Kasumi-1 (cell line): Measurements from ENCODE around the gene UBAP2.
A peak's percentile ranks its signal among the peaks of the same experiment; 100 is the strongest.
"Not testable (repeated sequence)": the region's sequence is repeated elsewhere in the genome, so short reads cannot be mapped to it uniquely, and the experiment has no call there.

Source experiments
- DNase-seq, 2 experiments: peaks; one replicate each; lab custom pipeline; 2025; lab: John Stamatoyannopoulos, UW

Gene UBAP2

DNA sequence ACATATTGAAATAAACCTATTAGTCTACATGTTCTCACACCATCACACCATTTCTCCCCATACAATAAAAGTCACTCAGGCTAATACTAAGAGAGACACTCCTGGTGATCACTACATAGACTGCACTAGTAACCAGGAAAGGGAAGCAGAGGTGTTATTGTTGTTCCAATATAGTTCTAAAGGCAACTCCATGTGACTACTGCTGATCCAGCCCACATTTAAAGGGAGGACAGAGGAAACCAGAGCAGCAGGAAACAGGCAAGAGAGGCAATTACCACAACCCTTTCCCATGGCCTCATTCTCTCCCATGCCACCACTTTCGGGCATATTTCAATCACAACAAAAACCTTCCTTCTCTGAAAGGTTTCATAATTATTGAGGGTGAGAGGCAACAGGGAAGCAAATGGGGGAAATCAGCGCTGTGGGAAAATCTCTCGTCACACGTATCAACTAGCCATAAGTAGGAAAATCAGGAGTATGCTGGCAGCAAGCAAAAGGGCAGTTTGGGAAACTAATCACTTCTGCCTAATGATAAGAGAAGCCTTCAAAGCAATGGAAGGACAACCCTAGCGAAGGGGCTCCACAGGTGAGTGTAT is 1.8 kb downstream of the UBAP2 start:
- peak; percentile 89 to 90 for DNase-seq

DNA sequence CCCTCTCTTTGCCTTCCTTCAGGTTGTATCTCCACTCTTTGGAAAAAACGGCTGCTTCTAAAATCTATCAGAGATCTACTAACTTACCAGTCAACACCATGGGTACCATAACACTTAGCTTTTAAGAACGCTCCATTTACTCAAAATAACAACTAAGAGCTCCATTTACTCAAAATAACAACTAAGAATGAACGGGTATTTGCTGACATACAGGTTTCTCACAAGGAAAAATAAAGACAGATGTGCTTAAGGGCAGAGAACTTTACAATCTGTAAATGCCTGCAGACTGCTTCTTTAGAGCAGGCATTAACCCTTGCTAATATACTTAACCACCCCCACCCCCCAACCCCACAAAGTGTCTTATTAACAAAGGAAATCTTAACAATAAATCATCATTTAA is 2.8 kb downstream of the UBAP2 start:
- no peak for DNase-seq

DNA sequence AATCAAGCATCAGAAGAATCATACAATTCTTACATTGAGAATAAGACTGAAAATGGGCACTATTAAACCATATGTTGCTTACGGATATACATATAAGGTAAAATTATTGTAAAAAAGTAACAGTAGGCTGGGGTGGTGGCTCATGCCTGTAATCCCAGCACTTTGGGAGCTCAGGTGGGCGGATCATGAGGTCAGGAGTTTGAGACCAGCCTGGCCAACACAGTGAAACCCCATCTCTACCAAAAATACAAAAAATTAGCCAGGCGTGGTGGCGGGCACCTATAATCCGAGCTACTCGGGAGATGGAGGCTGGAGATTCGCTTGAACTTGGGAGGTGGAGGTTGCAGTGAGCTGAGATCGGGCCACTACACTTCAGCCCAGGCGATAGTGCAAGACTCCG is 6.6 kb downstream of the UBAP2 start:
- not testable (repeated sequence) for DNase-seq

DNA sequence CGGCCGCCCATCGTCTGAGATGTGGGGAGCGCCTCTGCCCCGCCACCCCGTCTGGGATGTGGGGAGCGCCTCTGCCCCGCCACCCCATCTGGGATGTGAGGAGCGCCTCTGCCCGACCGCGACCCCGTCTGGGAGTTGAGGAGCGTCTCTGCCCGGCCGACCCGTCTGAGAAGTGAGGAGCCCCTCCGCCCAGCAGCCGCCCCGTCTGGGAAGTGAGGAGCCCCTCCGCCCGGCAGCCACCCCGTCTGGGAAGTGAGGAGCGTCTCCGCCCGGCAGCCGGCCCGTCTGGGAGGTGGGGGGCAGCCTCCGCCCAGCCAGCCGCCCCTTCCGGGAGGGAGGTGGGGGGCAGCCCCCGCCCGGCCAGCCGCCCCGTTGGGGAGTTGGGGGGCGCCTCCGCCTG is 9.8 kb downstream of the UBAP2 start:
- not testable (repeated sequence) for DNase-seq

DNA sequence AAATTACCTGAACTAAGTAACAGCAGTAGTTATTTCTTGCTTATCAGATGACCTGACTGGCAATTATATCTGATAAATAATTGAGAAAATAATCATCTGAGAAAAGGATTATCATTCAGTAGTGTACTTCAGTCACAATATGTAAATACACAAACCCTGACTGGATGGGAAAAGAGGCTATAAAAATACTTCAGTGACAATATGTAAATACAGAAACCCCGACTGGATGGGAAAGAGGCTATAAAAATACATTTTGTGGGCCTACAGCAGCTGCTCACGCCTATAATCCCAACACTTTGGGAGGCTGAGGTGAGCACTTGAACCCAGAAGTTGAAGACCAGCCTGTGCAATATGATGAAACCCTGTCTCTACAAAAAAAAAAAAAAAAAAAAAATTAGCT is 11.1 kb downstream of the UBAP2 start:
- DNase-seq, result no peak

DNA sequence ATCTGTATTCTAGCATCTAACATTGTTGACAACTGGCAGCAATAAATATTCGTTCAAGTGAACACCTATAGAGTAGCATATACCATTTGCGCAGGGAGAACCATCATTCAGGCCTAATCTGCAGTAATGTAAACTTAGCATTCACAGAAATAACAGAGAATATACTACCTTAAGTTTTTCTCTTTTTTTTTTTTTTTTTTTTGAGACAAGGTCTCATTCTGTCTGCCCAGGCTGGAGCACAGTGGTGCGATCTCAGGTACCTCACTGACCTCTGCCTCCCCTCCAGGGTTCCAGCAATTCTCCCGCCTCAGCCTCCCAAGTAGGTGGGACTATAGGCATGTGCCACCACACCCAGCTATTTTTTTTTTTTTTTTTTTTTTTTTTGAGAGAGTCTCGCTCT is 12.1 kb downstream of the UBAP2 start:
- DNase-seq, result no peak

DNA sequence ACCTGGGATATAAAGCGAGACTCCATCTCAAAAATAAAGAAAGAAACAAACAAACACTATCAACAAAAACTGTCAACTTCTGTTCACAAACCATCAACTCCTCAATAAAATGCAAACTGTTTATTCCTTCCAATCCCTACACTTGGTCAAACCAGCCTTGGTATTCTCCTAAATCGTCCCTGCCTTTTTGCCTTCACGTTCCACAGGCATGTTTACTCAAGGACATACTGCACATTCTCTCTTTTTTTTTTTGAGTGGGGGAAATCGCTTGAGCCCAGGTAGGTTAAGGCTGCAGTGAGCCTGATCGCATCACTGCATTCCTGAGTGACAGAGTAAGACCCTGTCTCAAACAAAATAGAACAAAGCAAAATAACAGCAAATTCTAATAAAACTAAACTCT is 13.0 kb downstream of the UBAP2 start:
- DNase-seq, result no peak

DNA sequence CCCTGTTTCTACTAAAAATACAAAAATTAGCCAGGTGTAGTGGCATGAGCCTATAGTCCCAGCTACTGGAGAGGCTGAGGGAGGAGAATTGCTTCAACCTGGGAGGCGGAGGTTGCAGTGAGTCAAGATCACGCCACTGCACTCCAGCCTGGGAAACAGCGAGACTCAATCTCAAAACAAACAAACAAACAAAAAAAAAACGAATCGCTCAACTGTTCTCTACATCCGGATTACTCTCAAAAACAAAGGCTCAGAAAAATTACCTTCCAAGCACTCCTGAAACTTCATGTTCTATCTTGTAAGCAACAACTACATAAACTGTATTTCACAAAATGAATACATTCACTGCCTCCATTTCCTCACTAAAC is 14.0 kb downstream of the UBAP2 start:
- DNase-seq, result no peak

DNA sequence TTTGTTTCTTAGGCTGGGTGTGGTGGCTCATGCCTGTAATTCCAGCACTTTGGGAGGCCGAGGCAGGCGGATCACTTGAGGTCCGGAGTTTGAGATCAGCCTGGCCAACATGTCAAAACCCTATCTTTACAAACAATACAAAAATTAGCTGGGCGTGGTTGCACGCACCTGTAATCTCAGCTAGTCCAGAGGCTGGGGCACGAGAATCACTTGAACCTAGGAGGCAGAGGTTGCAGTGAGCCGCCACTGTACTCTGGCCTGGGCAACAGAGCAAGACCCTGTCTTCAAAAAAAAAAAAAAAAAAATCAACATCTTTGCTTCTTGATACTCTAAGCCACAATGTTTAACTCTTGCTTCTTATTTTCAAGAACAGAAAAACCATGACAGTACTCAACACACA is 16.1 kb downstream of the UBAP2 start:
- DNase-seq, result no peak

DNA sequence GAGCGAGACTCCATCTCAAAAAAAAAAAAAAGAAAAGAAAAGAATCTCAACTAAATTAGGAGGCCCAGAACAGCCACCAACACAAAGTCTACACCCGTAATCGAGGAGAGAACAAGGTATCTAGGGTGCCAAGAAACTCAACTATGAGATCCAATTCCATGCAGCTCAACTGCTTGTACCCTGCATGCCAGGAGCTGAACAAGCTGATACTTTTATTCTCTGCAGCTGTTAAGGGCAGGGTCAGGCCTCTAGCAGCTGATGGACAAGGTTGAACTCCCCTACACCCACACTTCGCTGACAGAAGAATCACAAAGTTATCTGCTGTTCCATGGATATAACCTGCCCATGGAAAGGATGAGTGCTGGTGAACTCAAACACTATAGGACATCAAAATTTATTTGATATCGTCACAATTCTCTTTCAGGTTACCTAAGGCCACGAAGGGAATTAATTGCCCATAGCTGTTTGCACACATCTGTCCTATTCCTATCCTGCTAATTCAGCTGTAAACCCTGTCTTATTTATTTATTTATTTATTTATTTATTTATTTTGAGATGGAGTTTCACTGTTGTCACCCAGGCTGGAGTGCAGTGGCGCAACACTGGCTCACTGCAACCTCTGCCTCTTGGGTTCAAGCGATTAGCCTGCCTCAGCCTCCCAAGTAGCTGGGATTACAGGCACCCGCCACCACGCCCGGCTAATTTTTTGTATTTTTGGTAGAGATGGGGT is 20.7 kb downstream of the UBAP2 start:
- no peak for DNase-seq

DNA sequence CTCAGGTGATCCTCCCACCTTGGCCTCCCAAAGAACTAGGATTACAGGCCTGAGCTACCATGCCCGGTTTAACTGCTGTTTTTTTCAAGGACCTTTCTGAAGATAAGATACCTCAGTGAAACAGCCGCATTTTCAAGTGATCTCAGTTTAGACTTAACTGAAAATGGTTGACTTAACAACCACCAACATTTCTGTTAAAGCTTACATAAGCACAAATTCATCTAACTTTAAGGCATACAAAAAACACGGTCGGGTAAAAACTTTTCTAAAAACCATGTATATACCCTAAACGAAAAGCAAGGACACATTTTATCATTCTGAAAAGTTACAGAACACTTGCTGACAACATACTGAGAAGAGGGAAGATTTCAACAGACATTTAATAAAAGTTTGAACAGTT is 22.9 kb downstream of the UBAP2 start:
- DNase-seq, result no peak

DNA sequence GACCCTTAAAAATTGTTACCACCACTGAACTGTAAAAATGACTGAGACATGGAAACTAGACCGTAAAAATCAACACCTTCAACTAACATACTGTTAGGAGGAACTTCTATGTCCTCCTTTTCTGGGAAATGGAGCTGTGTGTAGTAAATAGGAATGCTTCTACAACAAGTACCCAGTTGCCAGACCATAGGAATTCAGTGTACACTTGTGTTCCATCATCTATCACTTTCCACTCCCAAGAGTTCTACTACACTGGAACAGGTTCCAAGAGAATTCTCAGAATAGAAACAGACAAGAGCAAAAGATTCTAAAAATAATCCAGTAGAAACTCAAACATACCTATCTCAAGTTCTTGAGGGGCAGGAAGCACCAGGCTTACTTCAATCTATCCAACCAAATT is 23.6 kb downstream of the UBAP2 start:
- no peak for DNase-seq

DNA sequence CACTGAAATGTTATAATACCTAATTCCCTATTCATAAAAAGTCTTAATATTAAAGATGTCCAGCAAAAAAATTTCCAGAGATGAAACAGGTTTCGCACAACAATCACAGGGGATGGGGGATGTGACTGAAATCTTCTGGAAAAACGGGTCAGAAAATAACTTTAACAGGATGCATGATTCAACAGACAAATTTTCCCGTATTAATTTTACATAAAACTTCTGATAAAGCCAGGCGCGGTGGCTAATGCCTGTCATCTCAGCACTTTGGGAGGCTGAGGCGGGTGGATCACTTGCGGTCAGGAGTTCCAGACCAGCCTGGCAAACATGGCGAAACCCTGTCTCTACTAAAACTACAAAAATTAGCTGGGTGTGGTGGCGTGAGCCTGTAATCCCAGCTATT is 24.2 kb downstream of the UBAP2 start:
- DNase-seq, result not testable (repeated sequence)

DNA sequence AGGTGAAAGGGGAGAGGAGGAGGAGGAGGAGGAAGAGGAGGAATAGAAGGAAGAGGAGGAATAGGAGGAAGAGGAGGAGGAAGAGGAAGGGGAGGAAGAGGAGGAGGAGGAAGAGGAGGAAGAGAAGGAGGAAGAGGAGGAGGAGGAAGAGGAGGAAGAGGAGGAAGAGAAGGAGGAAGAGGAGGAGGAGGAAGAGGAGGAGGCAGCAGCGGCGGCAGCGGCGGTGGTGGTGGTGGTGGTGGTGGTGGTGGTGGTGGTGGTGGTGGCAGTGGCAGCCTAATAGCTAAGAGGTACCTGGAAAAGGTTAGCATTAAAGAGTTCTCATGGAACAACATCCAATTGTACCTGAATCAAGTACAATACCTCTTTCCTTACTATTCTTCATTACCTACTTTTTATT is 32.5 kb downstream of the UBAP2 start:
- DNase-seq, result no peak

DNA sequence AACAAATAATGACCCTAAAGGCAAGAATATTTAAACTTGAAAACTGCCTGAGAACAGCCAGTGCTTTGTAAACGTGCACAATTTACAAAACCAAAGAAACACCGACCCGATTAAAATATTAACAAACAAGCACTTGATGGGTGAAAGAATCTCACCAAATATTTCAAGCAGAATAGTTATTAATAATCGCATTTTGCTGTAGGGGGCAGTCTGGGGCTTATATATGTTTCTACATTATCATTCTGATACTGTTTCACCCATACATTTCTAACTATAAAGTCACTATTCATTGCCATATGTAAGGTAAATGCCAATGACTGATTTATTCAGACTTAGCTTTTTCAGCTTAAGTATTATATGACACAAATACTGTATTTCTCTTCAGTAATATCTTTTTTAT is 37.7 kb downstream of the UBAP2 start:
- peak; percentile 25 to 58 for DNase-seq

DNA sequence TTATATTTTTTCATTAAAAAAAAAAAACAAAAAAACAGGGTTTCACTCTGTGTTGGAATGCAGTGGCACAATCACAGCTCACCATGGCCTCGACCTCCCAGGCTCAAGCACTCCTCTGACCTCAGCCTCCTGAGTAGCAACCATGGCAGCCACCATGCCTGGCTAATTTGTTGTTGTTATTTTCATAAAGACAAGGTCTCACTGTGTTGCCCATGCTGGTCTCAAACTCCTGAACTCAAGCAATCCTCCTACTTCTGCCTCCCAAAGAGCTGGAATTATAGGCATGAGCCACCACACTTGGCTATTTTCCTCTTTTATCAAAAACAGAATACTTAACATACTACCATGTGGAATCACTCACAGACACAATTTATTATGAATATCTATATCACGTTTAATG is 46.7 kb downstream of the UBAP2 start:
- DNase-seq, result no peak

DNA sequence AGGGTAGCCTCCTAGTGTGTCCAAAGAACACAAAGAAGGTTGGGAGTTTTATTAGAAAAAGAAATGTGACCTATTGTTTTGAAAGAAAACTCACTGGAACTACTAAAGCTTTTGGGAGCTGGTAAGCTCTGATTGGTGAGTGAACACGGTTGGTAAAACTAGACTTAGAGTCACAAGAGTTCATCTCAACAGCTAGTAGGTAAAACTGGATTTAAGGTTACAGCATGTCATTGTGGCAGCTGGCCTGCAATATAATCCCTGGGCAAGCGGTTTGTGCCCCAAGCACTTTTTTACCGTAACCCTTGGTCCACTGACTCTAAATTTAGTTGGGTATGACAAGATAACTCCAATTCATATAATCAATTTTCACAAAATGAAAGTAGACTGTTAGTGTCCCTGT is 47.4 kb downstream of the UBAP2 start:
- no peak for DNase-seq

DNA sequence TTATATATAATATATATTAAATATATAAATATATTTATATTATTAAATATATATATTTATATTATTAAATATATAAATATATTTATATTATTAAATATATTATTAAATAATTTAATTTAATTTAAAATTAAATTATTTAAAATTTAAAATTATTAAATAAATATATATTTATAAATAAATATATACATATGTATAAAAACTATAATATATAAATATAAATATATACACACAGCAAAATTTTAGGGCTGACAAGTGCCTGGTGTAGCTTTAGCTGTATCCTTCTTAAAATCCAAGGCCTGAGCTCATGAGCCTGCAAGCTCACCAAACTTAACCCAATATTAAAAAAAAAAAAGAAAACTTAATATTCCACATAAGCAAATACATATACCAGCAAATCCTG is 53.2 kb downstream of the UBAP2 start:
- DNase-seq, result no peak

DNA sequence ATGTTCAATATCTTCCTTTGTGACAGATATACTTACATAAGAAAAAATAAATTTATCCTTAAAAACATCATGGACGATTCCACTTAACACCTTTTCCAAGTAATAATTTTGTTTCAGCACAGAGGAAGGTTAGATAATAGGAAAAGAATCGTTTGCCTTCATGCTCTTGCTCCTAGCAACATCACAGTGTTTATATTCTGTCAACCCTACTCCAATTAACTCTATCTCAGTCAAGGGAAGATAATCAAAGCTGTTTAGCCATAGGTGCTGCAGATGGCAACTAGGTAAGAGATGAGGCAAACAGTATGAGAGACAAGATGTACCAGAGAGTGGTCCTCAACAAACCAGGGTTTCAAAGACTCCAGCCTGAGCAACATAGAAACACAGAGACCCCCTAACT is 55.6 kb downstream of the UBAP2 start:
- DNase-seq, result no peak

DNA sequence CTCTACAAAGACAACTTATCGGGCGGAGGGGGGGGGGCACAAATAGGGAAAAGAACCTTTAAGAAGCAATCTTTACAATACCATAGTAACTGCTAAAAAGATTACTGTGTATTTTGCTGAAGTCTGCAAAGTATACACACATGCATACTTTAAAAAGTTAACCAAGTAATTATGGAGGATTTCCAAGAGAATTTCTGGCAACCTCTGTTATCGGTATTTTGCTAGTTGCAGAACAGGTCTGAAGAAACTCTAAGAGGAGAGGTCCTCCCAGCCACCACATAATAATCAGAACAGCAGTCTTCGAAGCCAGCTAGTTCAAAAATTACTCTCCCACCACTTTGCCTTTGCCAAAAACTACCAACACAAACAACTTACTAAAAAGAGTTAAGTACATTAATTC is 56.1 kb downstream of the UBAP2 start:
- no peak for DNase-seq

DNA sequence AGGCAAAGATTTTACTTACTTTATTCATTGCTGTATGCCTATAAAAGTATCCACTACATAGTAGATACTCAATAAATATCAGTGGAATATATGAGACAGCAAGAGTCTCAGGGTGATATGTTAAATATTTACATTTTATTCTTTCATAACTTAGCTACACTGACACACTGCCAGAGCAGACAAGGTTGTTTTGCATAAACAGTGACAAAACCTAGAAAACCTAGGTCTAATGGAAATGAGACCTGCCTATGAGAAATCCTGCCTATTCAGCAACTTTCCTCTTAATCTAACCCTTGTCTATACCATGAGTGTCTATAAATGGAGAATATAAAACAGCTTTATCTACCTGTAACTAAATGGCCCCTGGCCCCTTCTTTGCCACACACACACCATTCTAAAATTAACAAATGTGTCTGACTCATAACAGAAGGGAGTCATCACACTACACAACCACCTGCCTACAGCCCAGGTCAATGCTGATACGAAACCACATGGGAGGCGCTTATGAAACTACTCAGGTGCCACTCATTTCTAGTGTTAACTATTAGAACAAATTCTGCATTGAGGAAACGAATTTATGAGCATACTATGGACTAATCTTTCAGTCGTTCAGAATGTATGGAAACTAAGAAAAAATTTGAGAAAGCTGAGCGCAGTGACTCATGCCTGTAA is 60.3 kb downstream of the UBAP2 start:
- DNase-seq, result no peak

DNA sequence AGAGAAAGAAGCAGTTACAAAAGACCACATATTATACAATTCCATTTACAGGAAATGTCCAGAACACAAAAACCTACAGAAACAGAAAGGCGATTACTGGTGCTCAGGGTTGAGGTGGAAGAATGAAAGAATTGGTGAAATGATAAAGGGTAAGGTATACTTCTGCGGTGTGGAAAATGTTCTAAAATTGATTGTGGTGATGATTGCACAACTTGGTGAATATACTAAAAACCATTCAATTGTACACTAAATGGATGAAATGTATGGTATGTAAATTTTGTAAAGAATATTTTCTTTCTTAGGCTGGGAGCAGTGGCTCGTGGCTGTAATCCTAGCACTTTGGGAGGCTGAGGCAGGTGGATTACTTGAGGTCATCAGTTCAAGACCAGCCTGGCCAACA is 72.3 kb downstream of the UBAP2 start:
- DNase-seq, result no peak

DNA sequence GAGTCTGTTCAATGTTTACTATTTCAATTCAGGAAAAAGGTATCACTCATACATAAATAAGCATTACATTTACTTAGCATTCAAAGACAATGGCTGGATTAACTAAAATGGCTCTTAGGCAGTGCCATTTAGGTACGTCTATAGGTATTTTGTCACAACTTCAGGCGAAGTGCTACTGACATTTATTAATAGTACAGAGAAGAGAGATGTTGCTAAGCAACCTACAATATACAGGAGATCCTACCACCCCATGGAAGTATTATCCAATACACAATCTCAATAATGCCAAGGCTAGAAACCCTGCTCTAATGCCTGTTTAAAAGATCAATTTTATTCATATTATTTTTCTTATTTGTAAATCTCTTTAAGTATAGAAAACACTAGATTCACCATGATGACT is 76.0 kb downstream of the UBAP2 start:
- DNase-seq, result no peak
